Activated CD4-positive, alpha-beta T cell treated with anti-CD3 and anti-CD28 coated beads, Interleukin-2, amount 10 ng/mL, durations not matched to agents 7 days and 5 days (primary cell): Measurements from ENCODE around the gene B4GALT3. TPM values are rescaled to one million over a fixed set of nuclear protein-coding genes. Genes with fewer than 3 reads are reported as not detected.
A peak's percentile ranks its signal among the peaks of the same experiment; 100 is the strongest.

Experiments used
- CTCF ChIA-PET: fragments of 350-600 bp; sonication (Branson Sonifier 250); formaldehyde crosslinking; loops from one replicate; lab custom pipeline; 2021; ENCODE audit warnings: antibody characterized with exemption; lab: Charles Lee
- POLR2A ChIA-PET: fragments of 350-600 bp; sonication (Branson Sonifier 250); formaldehyde crosslinking; loops from one replicate; lab custom pipeline; 2021; ENCODE audit warnings: antibody characterized with exemption; lab: Charles Lee
- DNase-seq: peaks from one replicate; pipeline ENCODE4 v3.0.0-alpha.2; 2020
- H3K27ac Mint-ChIP-seq: one replicate; pipeline ENCODE4 v1.8.0; 2021; ENCODE audit warnings: mild to moderate bottlenecking, moderate library complexity, mixed read lengths
- H3K27me3 Mint-ChIP-seq: one replicate; pipeline ENCODE4 v1.8.0; 2021; ENCODE audit warnings: mixed read lengths
- H3K36me3 Mint-ChIP-seq: one replicate; pipeline ENCODE4 v1.8.0; 2021; ENCODE audit warnings: low read depth, mixed read lengths
- H3K4me1 Mint-ChIP-seq: one replicate; pipeline ENCODE4 v1.8.0; 2021; ENCODE audit warnings: mixed read lengths
- H3K4me3 Mint-ChIP-seq: one replicate; pipeline ENCODE4 v1.8.0; 2021; ENCODE audit warnings: mild to moderate bottlenecking, moderate library complexity, mixed read lengths
- H3K9me3 Mint-ChIP-seq: one replicate; pipeline ENCODE4 v1.8.0; 2021; ENCODE audit warnings: mixed read lengths
- total RNA-seq, 2 experiments: library from RNA; stranded (reverse); gene quantifications; one replicate each; pipeline ENCODE4 v1.2.3, GENCODE V29; 2021

B4GALT3 gene
- total RNA-seq, 2 experiments from 2014 or later = 43.1 to 48.6 TPM

DNA sequence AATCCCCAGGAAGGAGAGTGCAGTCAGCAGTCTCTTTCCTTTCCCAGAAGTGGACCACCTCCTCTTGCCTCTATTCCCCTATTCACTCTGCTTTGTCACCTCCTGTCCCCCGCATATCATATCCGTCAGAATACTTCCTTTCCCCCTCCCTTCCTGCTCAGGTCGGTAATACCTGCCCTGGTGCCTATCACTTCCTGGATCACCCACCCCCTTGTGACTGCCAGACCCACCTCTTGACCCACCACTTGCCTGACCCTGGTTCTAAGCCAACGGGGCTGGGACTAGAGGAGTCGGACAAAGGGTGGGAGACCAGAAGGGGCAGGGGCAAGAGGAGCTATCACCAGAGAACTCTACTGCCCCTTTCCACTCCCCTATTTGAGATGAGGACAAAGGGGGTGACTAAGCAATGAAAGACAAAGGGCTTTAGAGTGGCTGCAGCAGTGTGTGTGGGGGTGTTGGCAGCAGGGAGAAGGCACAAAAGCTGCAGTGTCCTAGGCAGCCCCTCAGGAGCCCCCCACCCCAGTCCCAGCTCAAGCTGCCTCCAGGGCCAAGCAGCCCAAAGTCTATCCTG is 23.2 kb upstream of the B4GALT3 start:
- DNase-seq = no peak
- no peaks in the 10 kb centered on the region for H3K9me3 Mint-ChIP-seq
- peaks cover 65% of the 10 kb centered on the region for H3K4me1 Mint-ChIP-seq
- CTCF ChIA-PET = interaction anchor here (0.7 to 3.1 kb wide), 7 partner anchors 9 to 181 kb away, joined by 3 to 36 read pairs (median 8); partner anchors contain the start of genes PPOX and TOMM40L
- H3K4me3 Mint-ChIP-seq = no peak overlapping the region
- H3K27ac Mint-ChIP-seq = peak overlapping the region; percentile 98
- peaks cover 28% of the 10 kb centered on the region for H3K36me3 Mint-ChIP-seq
- POLR2A ChIA-PET = no interaction called here
- no peaks in the 10 kb centered on the region for H3K27me3 Mint-ChIP-seq

DNA sequence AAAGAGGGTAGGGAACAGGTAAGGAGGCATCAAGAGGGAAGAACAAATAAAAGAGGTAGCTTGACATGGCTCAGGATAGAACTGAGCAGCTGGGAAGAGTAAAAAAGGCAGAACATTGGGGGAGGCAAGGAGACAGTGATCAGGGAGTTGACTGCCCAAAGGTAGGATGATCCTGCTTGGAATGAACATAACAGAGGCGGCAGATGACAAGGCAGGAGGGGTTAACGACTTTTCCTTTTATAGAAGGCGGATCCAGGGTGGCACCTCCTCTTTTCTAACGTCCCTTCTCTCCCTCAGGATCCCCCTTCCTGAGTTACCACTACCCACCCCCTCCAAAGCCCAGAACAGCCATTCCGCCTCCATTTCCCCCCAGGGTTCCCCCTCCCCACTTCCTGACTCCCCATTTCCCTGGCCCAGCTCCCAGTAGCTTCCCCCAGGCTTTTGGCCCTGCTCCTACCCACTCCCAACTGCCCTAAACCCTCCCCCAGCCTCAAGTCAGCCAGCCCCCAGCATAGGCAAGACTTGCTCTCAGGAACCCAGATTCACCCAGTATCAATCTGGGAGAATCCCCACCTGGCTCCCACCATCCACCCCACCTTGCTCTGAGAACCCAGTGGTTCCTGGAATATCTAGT is 22.3 kb upstream of the B4GALT3 start:
- POLR2A ChIA-PET = no interaction called here
- H3K4me1 Mint-ChIP-seq = peaks cover 66% of the 10 kb centered on the region
- peaks cover 22% of the 10 kb centered on the region for H3K36me3 Mint-ChIP-seq
- no peaks in the 10 kb centered on the region for H3K9me3 Mint-ChIP-seq
- no peaks in the 10 kb centered on the region for H3K27me3 Mint-ChIP-seq
- no peak overlapping the region for H3K4me3 Mint-ChIP-seq
- no peak for DNase-seq
- peak overlapping the region; percentile 98 for H3K27ac Mint-ChIP-seq
- CTCF ChIA-PET = interaction anchor here (0.9 to 1.4 kb wide), 3 partner anchors 9 to 17 kb away, joined by 3 to 5 read pairs (median 3); no protein-coding TSS in a partner anchor

DNA sequence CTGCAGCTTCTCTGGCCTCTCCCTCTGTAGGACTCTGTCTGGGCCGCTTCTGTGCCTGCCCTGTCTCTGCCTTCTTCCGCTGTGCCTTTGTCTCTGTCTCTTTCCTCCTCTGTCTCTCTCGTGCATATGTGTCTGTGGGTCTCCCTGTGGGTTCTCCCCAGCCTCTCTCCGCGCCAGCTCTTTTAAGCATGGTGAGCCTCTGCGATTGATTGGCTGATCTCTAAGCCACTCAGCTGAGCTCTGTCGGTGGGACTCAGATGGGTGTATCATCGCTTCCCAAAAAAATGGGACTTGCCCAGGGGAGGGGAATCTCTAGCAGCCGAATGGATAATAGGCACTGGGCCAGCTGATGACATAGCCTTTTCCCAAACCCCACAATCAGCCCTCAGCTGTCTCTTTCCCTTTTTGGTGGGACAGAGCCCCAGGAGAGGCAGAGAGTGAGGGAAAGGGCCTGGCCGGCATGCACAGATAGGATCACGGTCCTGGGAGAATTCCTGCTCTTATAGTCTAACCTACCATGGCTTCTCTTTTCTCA is 21.7 kb upstream of the B4GALT3 start, which contains the start of gene ADAMTS4:
Gene ADAMTS4, minus strand, starts transcription at position 158 of the 535 bp plus-strand sequence. CDS start 427 bp downstream, outside the sequence.
- Mint-ChIP-seq H3K9me3 (no peaks in the 10 kb centered on the region), H3K4me3 (no peak within 1 kb of the TSS), H3K4me1 (peaks cover 62% of the 10 kb centered on the region), H3K27ac (peak within 1 kb of the TSS; percentile 98), H3K36me3 (peaks cover 15% of the 10 kb centered on the region), H3K27me3 (no peaks in the 10 kb centered on the region)
- CTCF ChIA-PET = interaction anchor here (0.7 to 1.4 kb wide), 7 partner anchors 8 to 191 kb away, joined by 3 to 5 read pairs (median 4); no protein-coding TSS in a partner anchor
- POLR2A ChIA-PET = no interaction called here
- no peak for DNase-seq

DNA sequence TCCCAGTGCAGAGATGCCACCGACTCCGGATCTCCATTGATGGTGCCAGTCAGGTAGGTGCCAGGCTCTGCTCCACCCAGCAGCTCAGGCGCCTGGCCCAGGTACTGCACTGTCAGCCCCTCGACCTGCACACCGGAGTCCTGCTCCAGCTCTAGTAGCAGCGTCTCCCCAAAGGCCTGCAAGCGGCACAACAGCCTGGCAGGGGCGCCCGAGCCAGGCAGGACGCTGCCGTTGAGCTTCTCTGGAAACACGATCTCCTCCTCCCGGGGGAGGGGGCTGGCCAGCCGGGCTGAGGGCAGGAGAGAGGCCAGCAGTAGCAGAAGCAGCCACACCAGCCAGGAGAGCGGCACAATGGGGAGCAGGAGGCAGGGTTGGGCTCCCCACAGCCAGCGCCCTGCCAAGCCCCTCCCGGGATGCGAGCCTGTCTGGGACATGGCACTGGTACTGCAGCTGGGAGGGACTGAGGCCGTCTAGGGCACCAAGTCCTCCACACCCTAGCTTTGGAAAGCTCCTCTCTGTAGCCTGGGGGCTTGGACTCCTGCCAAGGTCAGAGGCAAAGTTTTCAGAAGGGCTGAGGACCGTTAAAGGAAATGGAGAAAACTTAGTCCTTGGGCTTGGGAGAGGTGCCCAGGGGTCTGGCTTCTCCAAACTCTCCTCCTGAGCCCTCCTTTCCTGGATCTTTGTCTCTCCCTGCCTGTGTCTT is 21.0 kb upstream of the B4GALT3 start:
- Mint-ChIP-seq H3K4me1 (peaks cover 56% of the 10 kb centered on the region), H3K27ac (no peak overlapping the region), H3K9me3 (no peaks in the 10 kb centered on the region), H3K4me3 (no peak overlapping the region), H3K36me3 (peaks cover 9% of the 10 kb centered on the region), H3K27me3 (no peaks in the 10 kb centered on the region)
- DNase-seq = no peak
- ChIA-PET POLR2A (interaction anchor here (0.5 kb wide), 1 partner anchor 10 kb away, joined by 9 read pairs; no protein-coding TSS in a partner anchor), CTCF (interaction anchor here (0.5 to 2.0 kb wide), 9 partner anchors 7 to 191 kb away, joined by 3 to 6 read pairs (median 4); partner anchors contain the start of gene TOMM40L)

DNA sequence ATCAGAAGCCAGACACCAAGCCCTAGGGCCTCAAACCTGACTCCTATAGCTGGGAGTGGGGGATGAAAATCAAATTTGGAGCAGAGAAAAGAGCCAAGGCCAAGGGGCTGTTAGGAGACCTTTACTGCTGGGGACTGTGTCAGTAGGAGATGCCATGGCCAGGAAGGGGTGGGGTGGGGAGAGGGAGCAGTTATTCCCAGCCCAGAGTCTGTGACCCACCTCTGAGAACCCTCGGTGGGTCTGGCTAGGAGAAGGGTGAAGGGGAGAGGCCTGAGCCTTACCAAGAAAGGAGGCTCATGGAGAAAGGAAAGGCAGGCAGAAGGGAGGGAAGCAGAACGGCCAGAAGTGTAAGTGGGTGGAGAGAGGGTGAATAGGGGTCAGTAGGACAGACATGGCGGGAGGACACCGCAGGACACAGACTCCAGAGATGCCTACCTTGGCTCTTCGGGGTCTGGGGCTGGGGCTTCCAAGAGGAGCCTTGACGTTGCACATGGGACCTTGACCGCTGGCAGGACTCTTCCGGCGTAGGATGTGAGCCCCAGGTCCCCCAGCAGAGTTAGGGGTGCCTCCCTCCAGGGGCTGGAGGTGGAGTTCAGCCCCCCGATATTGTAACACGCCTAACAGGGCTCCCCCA is 20.4 kb upstream of the B4GALT3 start:
- ChIA-PET CTCF (interaction anchor here (0.5 to 2.0 kb wide), 8 partner anchors 11 to 192 kb away, joined by 3 to 6 read pairs (median 4); partner anchors contain the start of gene TOMM40L), POLR2A (interaction anchor here (0.5 kb wide), 1 partner anchor 10 kb away, joined by 9 read pairs; no protein-coding TSS in a partner anchor)
- Mint-ChIP-seq H3K4me1 (peaks cover 56% of the 10 kb centered on the region), H3K4me3 (no peak overlapping the region), H3K9me3 (no peaks in the 10 kb centered on the region), H3K36me3 (peaks cover 5% of the 10 kb centered on the region), H3K27me3 (no peaks in the 10 kb centered on the region), H3K27ac (no peak overlapping the region)
- no peak for DNase-seq

DNA sequence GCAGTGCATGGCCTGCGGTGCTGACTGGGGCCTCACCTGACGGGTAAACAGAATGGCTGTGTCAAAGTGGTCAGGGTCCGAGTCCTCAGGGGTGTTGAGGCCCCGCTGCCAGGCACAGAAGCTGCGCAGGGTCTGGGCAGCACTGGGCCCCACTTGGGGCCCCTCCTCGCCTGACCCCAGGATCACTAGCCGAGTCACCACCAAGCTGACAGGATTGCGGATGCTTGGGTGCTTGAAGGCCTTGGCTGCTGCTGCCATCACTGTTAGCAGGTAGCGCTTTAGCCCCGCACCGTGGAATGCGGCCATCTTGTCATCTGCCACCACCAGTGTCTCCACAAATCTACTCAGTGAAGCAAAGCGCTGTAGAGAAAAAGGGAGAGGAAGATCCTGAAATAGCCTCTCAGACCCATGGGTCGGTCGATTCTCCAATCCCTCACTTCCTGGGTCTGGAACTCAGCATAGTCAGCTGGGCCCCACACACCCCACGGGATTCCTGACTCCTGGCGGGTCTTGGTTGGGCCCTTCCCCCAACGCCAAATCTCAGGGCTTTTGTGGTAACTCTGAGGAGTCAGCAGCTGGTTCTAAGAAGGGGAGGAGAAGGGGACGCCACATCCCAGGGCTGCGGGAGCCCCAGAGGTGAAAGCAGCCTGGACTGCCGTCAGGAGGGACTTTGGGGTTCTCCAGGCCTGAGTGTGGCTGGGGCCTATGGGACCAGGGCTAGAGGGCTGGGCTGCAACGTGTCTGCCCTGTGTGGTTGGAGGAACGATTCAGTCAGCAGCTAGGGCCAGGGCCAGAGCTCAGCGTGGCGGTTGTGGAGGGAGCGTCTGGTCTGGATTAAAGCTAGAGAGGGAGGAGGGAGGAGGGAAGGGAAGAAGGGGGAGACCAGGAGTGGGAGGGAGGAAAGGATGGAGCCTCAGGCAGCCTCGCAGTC is 19.5 kb upstream of the B4GALT3 start:
- no peaks in the 10 kb centered on the region for H3K36me3 Mint-ChIP-seq
- peak overlapping the region; percentile 1 for H3K27ac Mint-ChIP-seq
- H3K4me3 Mint-ChIP-seq = no peak overlapping the region
- CTCF ChIA-PET = interaction anchor here (0.9 to 2.0 kb wide), 2 partner anchors 29 to 186 kb away, joined by 3 to 6 read pairs; partner anchors contain the start of gene TOMM40L
- H3K27me3 Mint-ChIP-seq = no peaks in the 10 kb centered on the region
- peaks cover 57% of the 10 kb centered on the region for H3K4me1 Mint-ChIP-seq
- no peaks in the 10 kb centered on the region for H3K9me3 Mint-ChIP-seq
- POLR2A ChIA-PET = no interaction called here
- no peak for DNase-seq

DNA sequence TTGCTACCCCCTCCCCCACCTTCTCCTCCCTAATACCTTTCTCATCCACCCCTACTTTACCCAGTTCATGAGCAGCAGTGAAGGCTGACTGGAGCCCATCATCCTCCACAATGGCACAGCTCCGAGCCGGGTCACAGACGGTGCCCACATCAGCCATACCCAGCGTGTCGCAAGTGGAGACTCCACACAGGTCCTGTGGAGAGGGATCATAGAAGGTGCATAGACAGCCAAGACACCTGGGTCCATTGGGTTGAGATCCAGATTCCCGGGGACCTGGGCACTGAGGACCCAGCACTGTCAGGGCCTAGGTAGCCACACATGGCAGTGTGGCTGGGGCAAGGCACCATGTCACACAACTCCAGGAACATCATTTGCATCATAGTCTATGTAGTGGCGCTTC is 18.8 kb upstream of the B4GALT3 start:
- no peak for DNase-seq
- CTCF ChIA-PET = interaction anchor here (1.1 kb wide), 1 partner anchor 14 kb away, joined by 4 read pairs; no protein-coding TSS in a partner anchor
- no peaks in the 10 kb centered on the region for H3K9me3 Mint-ChIP-seq
- no peak overlapping the region for H3K4me3 Mint-ChIP-seq
- H3K4me1 Mint-ChIP-seq = peaks cover 51% of the 10 kb centered on the region
- H3K36me3 Mint-ChIP-seq = no peaks in the 10 kb centered on the region
- POLR2A ChIA-PET = no interaction called here
- H3K27ac Mint-ChIP-seq = peak overlapping the region; percentile 70
- H3K27me3 Mint-ChIP-seq = no peaks in the 10 kb centered on the region

DNA sequence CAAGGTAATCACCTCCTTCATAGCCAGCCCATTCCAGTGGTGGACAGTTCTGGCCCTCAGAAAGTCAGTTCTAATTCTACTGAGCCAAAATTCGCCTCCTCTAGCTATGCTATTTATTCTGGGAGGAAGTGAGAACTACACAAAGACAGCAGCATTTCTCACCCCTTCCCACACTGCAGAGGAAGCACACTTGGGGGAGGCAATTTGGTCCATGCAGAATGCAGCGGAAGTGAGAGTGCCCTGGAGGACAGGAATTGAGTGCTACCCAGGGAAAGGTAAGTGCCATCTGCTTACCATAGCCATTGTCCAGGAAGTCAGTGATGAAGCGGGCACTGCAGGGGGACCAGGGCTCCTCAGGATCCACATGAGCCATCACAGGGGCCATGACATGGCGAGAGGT is 17.9 kb upstream of the B4GALT3 start:
- H3K27ac Mint-ChIP-seq = peak overlapping the region; percentile 69
- H3K4me3 Mint-ChIP-seq = no peak overlapping the region
- DNase-seq = no peak
- H3K36me3 Mint-ChIP-seq = no peaks in the 10 kb centered on the region
- no peaks in the 10 kb centered on the region for H3K9me3 Mint-ChIP-seq
- H3K4me1 Mint-ChIP-seq = peaks cover 43% of the 10 kb centered on the region
- POLR2A ChIA-PET = no interaction called here
- no peaks in the 10 kb centered on the region for H3K27me3 Mint-ChIP-seq
- CTCF ChIA-PET = interaction anchor here (1.1 to 1.5 kb wide), 3 partner anchors 13 to 28 kb away, joined by 3 to 4 read pairs (median 3); partner anchors contain the start of gene APOA2

DNA sequence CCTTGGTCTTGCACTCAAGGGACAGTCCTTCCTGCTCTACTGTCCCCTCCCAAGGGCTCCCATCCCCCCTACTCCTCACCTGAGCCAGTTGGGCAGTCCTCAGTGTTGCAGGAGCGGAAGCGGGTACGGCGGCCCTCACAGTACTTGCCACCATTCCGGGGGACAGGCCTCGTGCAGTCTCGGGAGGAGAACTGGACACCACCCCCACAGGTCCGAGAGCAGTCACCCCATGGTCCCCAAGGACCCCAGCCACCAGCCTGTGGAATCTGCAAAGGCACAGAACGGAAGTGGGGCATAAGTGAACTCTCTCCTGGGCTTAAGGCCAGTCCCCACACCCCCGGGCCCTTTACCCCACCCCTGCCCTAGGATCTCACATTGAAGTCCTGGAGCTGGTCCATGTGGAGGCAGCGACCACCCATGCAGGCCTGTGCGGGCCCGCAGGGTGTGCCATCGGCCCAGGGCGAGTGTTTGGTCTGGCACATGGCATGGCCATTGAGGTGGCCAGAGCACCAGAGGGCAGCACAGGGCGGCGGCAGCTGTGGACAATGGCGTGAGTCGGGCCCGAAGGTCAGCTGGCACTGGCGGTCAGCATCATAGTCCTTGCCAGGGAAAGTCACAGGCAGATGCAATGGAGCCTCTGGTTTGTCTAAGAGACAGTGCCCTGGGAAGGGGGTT is 16.4 kb upstream of the B4GALT3 start:
- no peaks in the 10 kb centered on the region for H3K36me3 Mint-ChIP-seq
- ChIA-PET POLR2A (interaction anchor here (0.6 kb wide), 1 partner anchor 8 kb away, joined by 3 read pairs; the partner anchor contains the start of gene NDUFS2), CTCF (interaction anchor here (0.6 to 3.9 kb wide), 9 partner anchors 8 to 212 kb away, joined by 3 to 18 read pairs (median 3); partner anchors contain the start of genes APOA2, TOMM40L and USP21)
- H3K27ac Mint-ChIP-seq = no peak overlapping the region
- H3K27me3 Mint-ChIP-seq = no peaks in the 10 kb centered on the region
- peaks cover 41% of the 10 kb centered on the region for H3K4me1 Mint-ChIP-seq
- no peaks in the 10 kb centered on the region for H3K9me3 Mint-ChIP-seq
- H3K4me3 Mint-ChIP-seq = no peak overlapping the region
- DNase-seq = no peak

DNA sequence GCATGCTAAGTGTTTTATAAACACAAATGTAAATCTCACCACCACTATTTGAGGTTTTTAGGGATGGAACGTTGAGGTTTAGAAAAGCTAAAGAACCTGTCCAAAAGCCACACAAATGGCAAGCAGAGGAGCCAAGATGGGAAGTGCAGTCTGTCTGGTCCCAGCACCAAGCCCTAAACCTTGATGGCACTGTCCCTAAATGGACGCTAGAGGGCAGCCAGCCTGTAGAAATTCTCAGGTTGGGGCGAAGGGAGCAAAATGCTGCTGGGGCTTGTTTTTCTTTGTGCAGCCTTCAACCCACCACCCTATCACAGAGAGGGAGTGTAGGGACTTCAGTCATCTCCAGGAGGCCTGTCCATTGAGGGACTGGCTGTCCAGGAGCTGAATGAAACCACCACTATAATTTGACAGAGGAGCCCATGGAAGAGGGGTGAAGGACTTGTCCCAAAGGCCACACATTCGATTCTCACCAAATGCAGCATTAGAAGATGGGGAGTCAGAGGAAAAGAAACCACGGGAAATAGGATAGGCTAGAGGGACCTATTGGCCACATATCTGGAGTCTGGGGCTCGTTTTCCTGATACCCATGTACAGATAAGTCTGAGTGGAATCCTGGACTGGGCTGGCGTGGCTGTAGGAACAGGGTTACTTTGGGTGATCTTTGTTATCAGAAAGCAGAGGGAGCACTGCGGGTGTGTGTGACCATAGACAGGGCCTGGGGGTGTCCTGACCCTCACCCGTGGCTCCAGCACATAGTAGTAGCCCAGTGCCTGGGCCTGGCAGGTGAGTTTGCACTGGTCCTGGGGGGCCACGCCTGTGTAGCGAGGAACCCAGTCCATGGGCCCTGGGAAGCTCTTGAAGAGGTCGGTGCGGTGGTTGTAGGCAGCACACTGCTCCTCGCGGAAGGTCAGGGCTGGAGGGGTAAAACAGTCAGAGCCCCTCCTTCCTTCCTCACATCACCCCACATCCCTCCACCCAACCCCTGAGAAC is 15.5 kb upstream of the B4GALT3 start:
- Mint-ChIP-seq H3K27me3 (no peaks in the 10 kb centered on the region), H3K36me3 (no peaks in the 10 kb centered on the region), H3K4me1 (peaks cover 46% of the 10 kb centered on the region), H3K9me3 (no peaks in the 10 kb centered on the region), H3K4me3 (no peak overlapping the region), H3K27ac (peak overlapping the region; percentile 87)
- POLR2A ChIA-PET = interaction anchor here (0.6 kb wide), 1 partner anchor 9 kb away, joined by 3 read pairs; the partner anchor contains the start of gene NDUFS2
- CTCF ChIA-PET = interaction anchor here (0.6 to 3.9 kb wide), 10 partner anchors 7 to 199 kb away, joined by 3 to 36 read pairs (median 7); partner anchors contain the start of genes NDUFS2 and TOMM40L
- DNase-seq = peak; percentile 81
